HG03175 (cell line): ENCODE results near the gene SHROOM2.
A peak's percentile ranks its signal among the peaks of the same experiment; 100 is the strongest.
"Not testable (repeated sequence)": the region's sequence is repeated elsewhere in the genome, so short reads cannot be mapped to it uniquely, and the experiment has no call there.

ENCODE experiments used
- ATAC-seq: cut with Tn5 transposase; IDR thresholded peaks from one replicate; pipeline ENCODE4 v1.9.1; 2021; ENCODE audit warnings: mild to moderate bottlenecking, moderate library complexity; ENCODE audit not compliant: unreplicated experiment

Gene SHROOM2

GRCh38 chrX:9829308-9830267 lies 43.4 kb downstream of the SHROOM2 start:
- ATAC-seq, result peak; percentile 93

GRCh38 chrX:9832811-9833210 lies 46.6 kb downstream of the SHROOM2 start:
- ATAC-seq, result no peak

- no peak for ATAC-seq
These were observed 49.5 kb downstream of the SHROOM2 start for GRCh38 chrX:9835585-9836210.

GRCh38 chrX:9842541-9842940 lies 56.3 kb downstream of the SHROOM2 start:
- no peak for ATAC-seq

- no peak for ATAC-seq
These were observed 58.8 kb downstream of the SHROOM2 start for GRCh38 chrX:9844936-9845577.

GRCh38 chrX:9845578-9845952 lies 59.3 kb downstream of the SHROOM2 start:
- ATAC-seq, result no peak

- ATAC-seq, result no peak
These were observed 60.4 kb downstream of the SHROOM2 start for GRCh38 chrX:9846631-9847030.

- no peak for ATAC-seq
These were observed 60.8 kb downstream of the SHROOM2 start for GRCh38 chrX:9847071-9847470.

GRCh38 chrX:9848718-9849479 lies 62.7 kb downstream of the SHROOM2 start:
- no peak for ATAC-seq

- no peak for ATAC-seq
These were observed 65.7 kb downstream of the SHROOM2 start for GRCh38 chrX:9851890-9852289.

- ATAC-seq, result no peak
These were observed 67.1 kb downstream of the SHROOM2 start for GRCh38 chrX:9853307-9853706.

GRCh38 chrX:9855561-9856283 lies 69.5 kb downstream of the SHROOM2 start:
- ATAC-seq, result no peak

GRCh38 chrX:9856588-9856987 lies 70.4 kb downstream of the SHROOM2 start:
- no peak for ATAC-seq

GRCh38 chrX:9857575-9858474 lies 71.6 kb downstream of the SHROOM2 start:
- no peak for ATAC-seq

GRCh38 chrX:9858684-9859083 lies 72.5 kb downstream of the SHROOM2 start:
- ATAC-seq, result not testable (repeated sequence)

GRCh38 chrX:9859711-9860555 lies 73.7 kb downstream of the SHROOM2 start:
- ATAC-seq, result no peak

GRCh38 chrX:9860826-9861225 lies 74.6 kb downstream of the SHROOM2 start:
- ATAC-seq, result no peak

- ATAC-seq, result no peak
These were observed 75.5 kb downstream of the SHROOM2 start for GRCh38 chrX:9861711-9862110.
